IPS-11a (cell line): ENCODE data around the gene CTBP1.

Source experiments
- H3K4me3 ChIP-seq: one replicate; pipeline ENCODE4 v1.5.1; 2013; ENCODE audit warnings: low read depth, low read length, control low read depth

CTBP1 gene

GRCh38 chr4:1199556-1200331, 49.2 kb downstream of the CTBP1 start:
- H3K4me3 ChIP-seq, result no peak overlapping the region

DNA sequence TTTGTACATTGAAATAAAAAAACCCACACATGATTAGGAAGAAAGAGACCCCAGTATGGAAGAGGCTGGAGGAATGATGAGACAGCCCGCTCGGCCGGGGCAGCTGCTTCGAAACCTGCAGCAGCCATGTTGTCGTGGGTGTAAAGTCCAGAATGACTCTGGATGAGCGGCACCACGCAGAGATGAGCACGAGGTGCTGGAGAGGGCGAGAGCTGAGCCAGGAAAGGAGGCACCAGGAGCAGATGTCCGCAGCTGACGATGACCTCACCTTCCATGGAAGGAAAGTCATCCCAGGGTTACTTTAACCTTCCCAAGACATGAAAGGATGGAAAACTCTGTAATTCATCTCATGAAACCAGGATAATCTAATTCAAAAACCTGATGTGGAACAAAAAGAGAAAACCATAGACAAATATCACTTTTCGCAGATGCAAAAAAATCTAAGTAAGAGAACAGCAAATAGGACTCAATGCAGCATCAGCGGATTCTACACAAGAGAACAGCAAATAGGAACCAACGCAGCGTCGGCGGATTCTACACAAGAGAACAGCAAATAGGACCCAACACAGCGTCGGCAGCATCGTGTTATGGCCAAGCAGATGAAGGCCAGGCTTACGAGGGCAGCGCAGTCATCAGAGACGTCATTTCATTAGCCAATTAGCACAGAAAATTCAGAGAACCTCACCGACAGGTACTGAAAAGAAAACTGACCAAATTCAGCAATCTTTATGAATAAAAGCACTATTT, 50.7 kb downstream of the CTBP1 start:
- no peak overlapping the region for H3K4me3 ChIP-seq

DNA sequence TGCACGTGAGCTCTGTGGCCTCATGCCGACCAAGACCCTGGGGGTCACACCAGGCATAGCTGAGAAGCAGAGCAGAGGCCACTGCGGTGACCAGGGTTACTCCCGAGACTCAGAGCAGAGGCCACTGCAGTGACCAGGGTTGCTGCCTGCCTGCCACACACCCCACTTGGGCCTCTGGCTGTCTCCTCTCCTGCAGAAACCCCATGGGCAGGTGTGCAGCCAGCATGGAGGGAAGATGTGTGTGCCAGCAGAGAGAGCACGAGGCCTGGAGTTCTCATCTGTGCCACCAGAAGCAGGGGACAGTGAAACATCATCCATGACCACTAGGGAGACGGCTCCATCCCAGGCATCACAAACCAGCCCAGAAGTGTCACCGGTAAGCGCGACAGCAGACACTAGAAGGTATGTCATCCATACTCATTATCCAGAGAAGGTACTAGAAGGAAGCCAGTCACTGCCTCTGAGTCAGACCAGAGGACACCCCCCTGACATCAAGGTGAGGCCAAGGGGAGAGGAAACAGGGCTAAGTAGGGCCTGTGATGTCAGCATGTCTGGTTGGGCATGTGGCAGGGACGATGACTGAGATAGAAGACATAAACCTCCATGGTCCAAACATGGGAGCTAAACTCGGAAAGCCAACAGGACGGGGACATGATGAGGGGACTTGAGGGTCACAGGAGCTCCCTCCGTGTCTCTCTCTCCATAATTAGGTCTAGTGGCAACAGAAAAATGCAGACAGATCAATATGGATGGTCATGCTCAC, 52.3 kb downstream of the CTBP1 start:
- no peak overlapping the region for H3K4me3 ChIP-seq

GRCh38 chr4:1195891-1196401, 53.0 kb downstream of the CTBP1 start:
- no peak overlapping the region for H3K4me3 ChIP-seq

GRCh38 chr4:1195109-1195671, 53.7 kb downstream of the CTBP1 start:
- no peak overlapping the region for H3K4me3 ChIP-seq

DNA sequence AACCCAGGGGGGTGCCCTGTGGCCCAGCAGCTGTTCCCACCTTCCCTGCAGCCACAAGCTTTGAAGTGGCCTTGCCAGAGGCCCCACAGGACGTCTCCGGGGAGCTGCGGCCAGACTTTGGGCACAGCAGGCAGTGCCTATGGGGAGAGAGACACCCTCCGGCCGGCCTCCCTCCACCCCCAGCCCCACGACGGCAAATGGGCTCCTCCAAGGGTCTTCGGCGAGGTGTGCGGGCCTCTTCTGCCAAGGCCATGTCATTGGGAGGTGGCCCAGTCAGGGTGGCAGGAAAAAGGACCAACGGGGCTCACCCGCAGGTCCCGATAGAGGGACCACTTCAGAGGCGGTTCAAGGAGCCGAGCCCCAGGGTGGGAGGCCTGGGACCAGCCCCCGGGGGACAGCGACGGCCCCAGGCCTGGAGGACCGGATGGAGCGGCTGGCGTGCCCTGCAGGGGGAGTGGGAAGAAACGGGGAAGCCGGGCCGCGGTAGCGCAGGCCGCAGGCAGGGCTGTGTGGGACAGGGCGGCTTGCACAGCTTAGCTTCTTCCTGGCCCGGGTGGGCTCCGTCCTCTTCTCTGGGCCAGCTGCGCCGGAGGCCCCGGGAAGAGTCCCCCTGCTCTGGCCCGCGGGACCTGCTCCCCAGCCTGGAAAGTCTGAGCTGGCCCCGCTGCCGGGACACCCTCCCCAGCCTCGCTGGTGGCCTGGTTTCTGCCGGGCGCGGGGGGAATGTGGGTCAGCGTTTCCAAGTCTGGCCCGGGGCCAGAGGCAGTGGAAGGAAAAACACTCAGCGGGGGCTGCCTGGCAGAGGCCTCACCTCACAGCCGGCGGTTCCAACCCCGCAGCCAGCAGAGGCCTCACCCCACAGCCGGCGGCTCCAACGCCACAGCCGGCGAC, 54.7 kb downstream of the CTBP1 start:
- no peak overlapping the region for H3K4me3 ChIP-seq

- H3K4me3 ChIP-seq, result no peak overlapping the region
Observed at GRCh38 chr4:1193206-1194009, 55.5 kb downstream of the CTBP1 start.

DNA sequence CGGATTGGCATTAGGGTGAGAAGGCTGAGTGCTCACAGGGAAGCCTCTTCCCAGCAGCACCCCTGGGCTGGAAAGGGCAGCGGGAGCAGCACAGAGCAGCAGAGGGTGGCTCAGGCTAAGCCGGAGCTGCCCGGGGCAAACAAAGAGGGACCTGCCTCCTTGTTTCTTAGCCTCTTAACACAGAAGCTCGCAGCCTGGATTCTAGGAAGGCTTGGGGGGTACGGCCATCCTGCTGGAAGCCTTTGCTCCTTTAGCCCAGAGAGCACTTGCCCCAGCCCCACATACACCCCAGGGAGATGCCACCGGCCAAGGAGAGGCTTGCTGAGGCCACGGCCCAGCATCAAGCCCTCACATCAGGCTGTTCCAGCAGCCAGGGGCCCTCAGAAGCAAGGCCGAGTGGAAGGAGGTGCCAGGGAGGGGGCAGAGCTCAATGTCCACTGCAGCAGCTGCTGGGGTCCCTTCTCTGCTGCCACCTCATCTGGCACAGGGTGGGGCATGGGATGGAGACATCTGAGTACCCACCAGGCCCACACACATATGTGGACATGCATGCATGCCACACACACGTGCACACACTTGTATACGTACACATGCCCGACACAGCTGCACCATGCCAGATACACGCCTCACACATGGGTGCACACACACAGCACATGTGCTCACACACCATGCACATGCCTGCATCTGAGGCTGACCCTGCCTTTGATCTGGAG, 56.3 kb downstream of the CTBP1 start:
- H3K4me3 ChIP-seq, result no peak overlapping the region

- no peak overlapping the region for H3K4me3 ChIP-seq
Observed at GRCh38 chr4:1192091-1192492, 56.8 kb downstream of the CTBP1 start.

- no peak overlapping the region for H3K4me3 ChIP-seq
Observed at GRCh38 chr4:1191621-1192020, 57.3 kb downstream of the CTBP1 start.

DNA sequence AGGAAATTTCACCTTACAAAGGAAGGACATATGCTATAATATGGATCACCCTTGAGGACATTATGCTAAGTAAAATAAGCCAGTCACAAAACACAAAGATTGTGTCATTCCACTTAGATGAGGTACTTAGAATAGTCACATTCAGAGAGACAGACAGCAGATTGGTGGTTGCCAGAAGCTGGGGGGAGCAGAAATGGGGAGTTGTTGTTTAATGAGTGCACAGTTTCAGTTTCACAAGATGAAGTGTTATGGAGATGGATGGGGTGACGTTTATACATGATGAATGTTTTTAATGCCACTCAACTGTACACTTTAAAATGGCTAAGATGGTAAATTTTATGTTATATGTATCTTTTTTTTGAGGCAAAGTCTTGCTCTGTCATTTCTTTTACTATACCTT, 61.7 kb downstream of the CTBP1 start:
- no peak overlapping the region for H3K4me3 ChIP-seq

DNA sequence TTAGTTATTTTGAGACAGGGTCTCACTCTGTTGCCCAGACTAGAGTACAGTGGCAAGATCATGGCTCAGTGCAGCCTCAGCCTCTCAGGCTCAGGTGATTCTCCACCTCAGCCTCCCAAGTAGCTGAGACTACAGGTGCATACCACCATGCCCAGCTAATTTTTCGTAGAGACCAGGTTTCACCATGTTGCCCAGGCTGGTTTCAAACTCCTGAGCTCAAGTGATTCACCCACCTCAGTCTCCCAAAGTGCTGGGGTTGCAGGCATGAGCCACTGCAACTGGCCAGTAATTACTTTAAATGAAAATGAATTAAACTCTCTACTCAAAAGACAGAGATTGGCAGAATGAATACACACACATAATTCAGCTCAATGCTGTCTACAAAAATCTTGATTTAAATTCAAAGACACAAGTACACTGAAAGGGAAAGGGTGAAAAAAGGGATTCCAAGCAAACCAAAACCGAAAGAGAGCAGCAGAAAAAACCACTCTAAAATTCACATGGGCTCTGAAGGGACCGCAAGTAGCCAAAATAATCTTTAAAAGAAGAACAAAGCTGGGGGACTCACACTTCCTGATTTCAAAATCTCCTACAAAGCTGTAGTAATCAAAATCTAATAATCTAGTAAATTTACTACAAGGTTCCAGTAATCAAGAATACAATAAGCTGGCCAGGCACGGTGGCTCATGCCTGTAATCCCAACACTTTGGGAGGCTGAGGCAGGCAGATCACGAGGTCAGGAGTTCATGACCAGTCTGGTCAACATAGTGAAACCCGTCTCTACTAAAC, 64.8 kb downstream of the CTBP1 start:
- no peak overlapping the region for H3K4me3 ChIP-seq

GRCh38 chr4:1182313-1182712, 66.6 kb downstream of the CTBP1 start:
- H3K4me3 ChIP-seq, result no peak overlapping the region

- no peak overlapping the region for H3K4me3 ChIP-seq
Observed at GRCh38 chr4:1180663-1181062, 68.3 kb downstream of the CTBP1 start.

DNA sequence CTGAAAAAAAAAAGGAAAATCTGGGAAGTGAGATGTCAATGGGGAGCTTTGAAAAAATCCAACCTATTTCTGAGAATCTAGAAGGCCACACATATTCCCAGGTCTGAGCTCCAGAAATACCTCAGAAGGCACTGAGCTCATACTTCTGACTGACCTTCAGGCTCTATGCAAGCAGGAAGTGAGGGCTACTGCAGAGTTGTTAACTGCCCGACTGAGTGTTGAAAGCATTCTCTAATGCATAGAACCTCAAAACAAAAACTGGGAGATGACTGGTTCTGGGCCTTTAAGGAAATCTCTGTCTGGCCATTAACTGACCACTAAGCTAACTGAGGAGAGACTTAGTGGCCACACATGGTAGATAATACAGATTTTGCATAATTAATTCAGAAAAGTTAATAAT, 69.0 kb downstream of the CTBP1 start:
- H3K4me3 ChIP-seq, result no peak overlapping the region

DNA sequence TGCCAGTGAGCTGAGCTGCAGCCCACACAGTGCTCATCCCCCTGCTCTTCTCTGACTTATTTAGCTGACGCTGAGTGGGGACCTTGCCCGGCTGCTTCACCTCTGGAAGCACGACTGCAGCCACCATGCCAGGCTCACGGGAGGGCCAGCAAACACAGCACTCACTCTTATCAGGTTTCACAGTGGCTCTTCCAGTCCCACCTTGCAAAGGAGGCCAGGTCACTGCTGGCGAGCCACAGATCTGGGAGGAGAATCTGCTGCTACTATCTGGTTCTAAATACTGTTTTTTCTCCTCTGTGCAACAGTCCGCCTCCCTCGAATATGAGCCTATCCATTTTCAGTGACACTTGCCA, 69.9 kb downstream of the CTBP1 start:
- no peak overlapping the region for H3K4me3 ChIP-seq

- no peak overlapping the region for H3K4me3 ChIP-seq
Observed at GRCh38 chr4:1178300-1179088, 70.4 kb downstream of the CTBP1 start.
